Panc1 (cell line): ENCODE measurements around the gene RRP9. TPM values are rescaled to one million over a fixed set of nuclear protein-coding genes. Genes with fewer than 3 reads are reported as not detected.

Source experiments
- ATAC-seq: fragments of 200-7000 bp; cut with Tn5 transposase; 2 replicates; pipeline ENCODE4 v1.9.1; 2020; ENCODE audit warnings: mild to moderate bottlenecking, moderate library complexity
- BruUV-seq: library from RNA; stranded (reverse); fragments of 400-500 nt; replicated peaks from 2 replicates; lab custom pipeline; 2021; lab: Mats Ljungman, UMichigan
- CTCF ChIA-PET: fragments of 300-600 bp; sonication (Branson Sonifier 250); formaldehyde crosslinking; loops from one replicate; lab custom pipeline; 2022; ENCODE audit warnings: antibody characterized with exemption; lab: Charles Lee
- POLR2A ChIA-PET: fragments of 300-600 bp; sonication (Branson Sonifier 250); formaldehyde crosslinking; loops from one replicate; lab custom pipeline; 2022; ENCODE audit warnings: antibody characterized with exemption; lab: Charles Lee
- DNase-seq: peaks from one replicate; pipeline ENCODE4 v3.0.0-alpha.2; 2010; ENCODE audit warnings: low read depth, low spot score
- H3K27ac ChIP-seq: 2 replicates; pipeline ENCODE4 v1.5.1; 2011; ENCODE audit warnings: mild to moderate bottlenecking, low read length, inconsistent platforms
- H3K27me3 ChIP-seq: fragments of 200-500 bp; sonication (Bioruptor generic); 2 replicates; pipeline ENCODE4 v1.6.0; 2014; ENCODE audit warnings: low read length, inconsistent platforms; ENCODE audit not compliant: control insufficient read depth, insufficient read depth
- H3K36me3 ChIP-seq: fragments of 200-500 bp; sonication (Bioruptor generic); 2 replicates; pipeline ENCODE4 v1.5.1; 2014; ENCODE audit warnings: inconsistent platforms, mild to moderate bottlenecking, low read length, moderate library complexity; ENCODE audit not compliant: control insufficient read depth, insufficient read depth
- H3K4me1 ChIP-seq: 2 replicates; pipeline ENCODE4 v1.5.1; 2011; ENCODE audit warnings: inconsistent platforms, mild to moderate bottlenecking, low read length, moderate library complexity; ENCODE audit not compliant: control insufficient read depth, insufficient read depth
- H3K4me3 ChIP-seq, 2 experiments: 2 replicates each; pipeline ENCODE4 v1.5.1; 2011 to 2012; ENCODE audit warnings: low read depth in 2 of 2, low read length in 2 of 2, mild to moderate bottlenecking in 2 of 2, inconsistent platforms in 1 of 2, moderate library complexity in 1 of 2
- H3K9me3 ChIP-seq: fragments of 200-500 bp; sonication (Bioruptor generic); 2 replicates; pipeline ENCODE4 v1.5.1; 2014; ENCODE audit warnings: low read depth, mild to moderate bottlenecking, inconsistent platforms, low read length, moderate library complexity; ENCODE audit not compliant: control insufficient read depth, insufficient read depth
- POLR2AphosphoS5 ChIP-seq: IDR thresholded peaks from 2 replicates; pipeline ENCODE4 v1.6.1; 2012; ENCODE audit warnings: mild to moderate bottlenecking, low read depth, low read length, moderate library complexity
- SIN3A ChIP-seq: IDR thresholded peaks from 2 replicates; pipeline ENCODE4 v1.6.1; 2012; ENCODE audit warnings: low read depth, mild to moderate bottlenecking, low read length, moderate library complexity, borderline replicate concordance; ENCODE audit not compliant: insufficient read depth
- TCF7L2 ChIP-seq: IDR thresholded peaks from 2 replicates; pipeline ENCODE4 v1.6.1; 2011; ENCODE audit warnings: mild to moderate bottlenecking, low read depth, low read length, inconsistent platforms
- in situ Hi-C: cut with HindIII; loops from 2 replicates; pipeline ENCODE4 v1.10.0; 2016; ENCODE audit warnings: low sequenced_read_pairs, low pct_unique_long_range_greater_than_20kb
- intact Hi-C: fragments of 100-400 bp; cut with micrococcal nuclease; formaldehyde crosslinking; loops from one replicate; pipeline ENCODE4 v1.10.0; 2022; ENCODE audit not compliant: unreplicated experiment
- total RNA-seq: library from RNA; stranded (reverse); gene quantifications from one replicate; pipeline ENCODE4 v1.2.1, GENCODE V29; 2021; ENCODE audit not compliant: unreplicated experiment
- TF ChIP-seq, protein P1 (sequence below): fragments of 450-650 bp; IDR thresholded peaks from 2 replicates; pipeline ENCODE4 v1.5.1; 2017; ENCODE audit warnings: mild to moderate bottlenecking
- TF ChIP-seq, protein P2 (sequence below), 2 experiments: IDR thresholded peaks; 2 replicates each; pipeline ENCODE4 v1.6.1; 2011 to 2012; ENCODE audit warnings: low read depth in 2 of 2, control low read depth in 1 of 2, low read length in 1 of 2, mild to moderate bottlenecking in 1 of 2, moderate library complexity in 1 of 2; ENCODE audit not compliant: insufficient read depth in 1 of 2

The RRP9 gene
- total RNA-seq, 1 experiment from 2014 or later: 54.5 TPM

DNA sequence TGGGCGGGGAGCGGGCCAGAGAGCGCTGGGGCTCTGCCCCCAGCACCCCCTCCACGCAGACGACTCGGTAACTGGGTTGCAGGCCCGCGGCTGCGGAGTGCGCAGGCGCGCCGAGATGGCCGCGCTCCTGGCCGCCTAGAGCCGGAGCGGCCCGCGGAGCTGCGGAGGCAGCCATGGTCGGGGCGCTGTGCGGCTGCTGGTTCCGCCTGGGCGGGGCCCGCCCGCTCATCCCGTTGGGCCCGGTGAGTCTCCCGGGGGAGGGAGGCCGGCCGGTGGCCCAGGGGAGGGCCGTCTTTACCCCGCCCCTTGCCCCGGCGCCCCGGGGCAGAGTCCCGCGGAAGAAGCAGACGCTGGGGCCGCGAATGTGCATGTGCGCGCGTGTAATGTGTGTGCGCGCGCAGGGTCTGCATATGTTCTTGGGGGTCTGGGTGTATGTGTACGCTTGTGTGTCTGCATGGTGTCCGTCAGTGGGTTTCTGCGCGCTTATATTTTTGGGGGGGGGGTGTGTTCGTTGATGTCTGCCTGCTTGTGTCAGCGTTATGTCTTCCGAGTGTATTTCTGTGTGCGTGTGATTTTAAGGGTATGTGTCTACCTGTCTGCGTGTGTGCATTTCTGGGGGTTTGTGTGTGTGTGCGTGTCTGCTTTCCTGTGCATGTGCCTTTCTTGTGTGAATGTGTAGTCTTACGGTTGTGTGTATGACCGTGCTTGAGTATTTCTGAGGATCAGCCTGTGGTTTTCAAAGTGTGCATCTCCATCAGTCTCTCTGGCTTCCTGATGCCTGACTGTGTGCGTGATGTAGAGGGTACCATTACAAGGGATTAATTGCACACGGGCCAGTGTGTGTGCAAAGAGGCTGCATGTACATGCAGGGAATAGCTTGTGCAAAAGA, 33.5 kb upstream of the RRP9 start, which contains the start of gene ABHD14A:
TSS of gene ABHD14A (plus strand) at position 102 of the 889 bp plus-strand sequence. CDS start at position 174, 72 bp downstream.
- peaks cover 19% of the 10 kb centered on the region for H3K4me1 ChIP-seq
- TF ChIP-seq POLR2AphosphoS5 (peak; percentile 42; the same call in 1 of the 2 replicates), SIN3A (no peak)
- no peak for DNase-seq
- CTCF ChIA-PET: no interaction called here
- H3K4me3 ChIP-seq: peak within 1 kb of the TSS; percentile 76 to 79
- in situ Hi-C loops: no loop called here
- POLR2A ChIA-PET: no interaction called here
- no TSS peak for BruUV-seq
- no peaks in the 10 kb centered on the region for H3K9me3 ChIP-seq
- H3K27ac ChIP-seq: peak within 1 kb of the TSS; percentile 91
- no peaks in the 10 kb centered on the region for H3K27me3 ChIP-seq
- intact Hi-C loops: loop anchor here (2.0 kb wide), 1 partner anchor 32 kb away; the partner anchor contains the start of gene PARP3
- no peaks in the 10 kb centered on the region; the same call in 1 of the 2 replicates for H3K36me3 ChIP-seq
- peak; percentile 73 for ATAC-seq

DNA sequence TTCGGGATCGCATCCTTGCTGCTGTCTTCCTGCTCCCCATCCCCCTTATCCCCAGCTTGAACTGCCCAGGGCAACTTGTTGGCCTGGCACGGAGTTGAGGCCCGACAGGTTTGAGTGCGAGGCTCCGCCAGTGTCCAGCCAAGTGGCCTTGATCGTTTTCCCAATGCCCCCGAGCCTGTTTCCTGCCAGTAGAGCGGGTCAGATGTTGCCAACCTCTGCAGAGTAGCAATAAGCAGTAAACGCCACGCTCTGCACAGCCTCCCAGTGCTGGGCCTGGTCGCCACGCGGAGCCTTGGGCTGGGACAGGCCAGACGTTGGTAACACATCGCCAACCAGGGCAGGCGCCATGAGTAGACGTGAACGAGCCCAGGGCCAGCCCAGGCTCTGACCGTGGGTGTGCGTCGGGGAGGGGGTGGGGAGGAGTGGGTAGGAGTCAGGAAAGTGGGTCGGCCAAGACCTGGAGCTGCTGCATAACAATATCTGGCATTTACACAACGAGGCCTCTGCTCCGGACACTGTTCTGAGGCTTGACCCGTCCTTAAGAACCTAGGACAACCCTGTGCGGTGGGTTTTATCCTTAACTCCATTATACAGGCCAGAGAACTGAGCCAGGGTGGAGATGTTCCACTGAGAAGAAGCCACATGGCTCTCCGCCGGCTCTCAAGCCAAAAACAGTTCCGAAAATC, 32.7 kb upstream of the RRP9 start:
- no TSS peak for BruUV-seq
- in situ Hi-C loops: no loop called here
- H3K27ac ChIP-seq: peak overlapping the region; percentile 91
- peak; percentile 47 for ATAC-seq
- H3K4me3 ChIP-seq: peak overlapping the region; percentile 76 to 79
- H3K27me3 ChIP-seq: no peaks in the 10 kb centered on the region
- ChIA-PET POLR2A (no interaction called here), CTCF (interaction anchor here (1.3 to 1.7 kb wide), 3 partner anchors 8 to 33 kb away, joined by 7 to 9 read pairs (median 8); partner anchors contain the start of genes ACY1 and RRP9)
- DNase-seq: no peak
- H3K9me3 ChIP-seq: no peaks in the 10 kb centered on the region
- TF ChIP-seq, protein P1, sequence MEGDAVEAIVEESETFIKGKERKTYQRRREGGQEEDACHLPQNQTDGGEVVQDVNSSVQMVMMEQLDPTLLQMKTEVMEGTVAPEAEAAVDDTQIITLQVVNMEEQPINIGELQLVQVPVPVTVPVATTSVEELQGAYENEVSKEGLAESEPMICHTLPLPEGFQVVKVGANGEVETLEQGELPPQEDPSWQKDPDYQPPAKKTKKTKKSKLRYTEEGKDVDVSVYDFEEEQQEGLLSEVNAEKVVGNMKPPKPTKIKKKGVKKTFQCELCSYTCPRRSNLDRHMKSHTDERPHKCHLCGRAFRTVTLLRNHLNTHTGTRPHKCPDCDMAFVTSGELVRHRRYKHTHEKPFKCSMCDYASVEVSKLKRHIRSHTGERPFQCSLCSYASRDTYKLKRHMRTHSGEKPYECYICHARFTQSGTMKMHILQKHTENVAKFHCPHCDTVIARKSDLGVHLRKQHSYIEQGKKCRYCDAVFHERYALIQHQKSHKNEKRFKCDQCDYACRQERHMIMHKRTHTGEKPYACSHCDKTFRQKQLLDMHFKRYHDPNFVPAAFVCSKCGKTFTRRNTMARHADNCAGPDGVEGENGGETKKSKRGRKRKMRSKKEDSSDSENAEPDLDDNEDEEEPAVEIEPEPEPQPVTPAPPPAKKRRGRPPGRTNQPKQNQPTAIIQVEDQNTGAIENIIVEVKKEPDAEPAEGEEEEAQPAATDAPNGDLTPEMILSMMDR: peak; percentile 66
- no peak for TF ChIP-seq TCF7L2
- intact Hi-C loops: loop anchor here (2.0 kb wide), 1 partner anchor 32 kb away; the partner anchor contains the start of gene PARP3
- peaks cover 19% of the 10 kb centered on the region for H3K4me1 ChIP-seq
- H3K36me3 ChIP-seq: no peaks in the 10 kb centered on the region; the same call in 1 of the 2 replicates

DNA sequence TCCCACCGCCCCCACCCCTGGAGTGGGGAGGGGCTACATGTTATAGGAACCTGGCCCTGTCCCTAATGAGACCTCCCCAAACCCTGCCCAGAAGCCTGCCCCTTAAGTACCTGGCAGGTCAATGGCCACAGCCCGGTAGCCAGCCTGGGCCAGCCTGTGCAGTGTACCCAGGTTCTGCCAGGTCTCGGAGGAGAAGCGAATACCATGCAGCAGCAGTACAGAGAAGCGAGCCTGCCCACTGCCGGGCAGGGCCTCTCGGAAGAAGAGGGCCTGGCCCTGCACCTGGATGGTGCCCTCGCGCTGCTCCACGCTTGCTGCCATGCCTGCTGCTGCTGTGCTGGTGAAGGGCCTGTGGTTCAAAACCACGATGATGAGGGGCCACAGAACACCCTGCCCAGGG, 29.6 kb upstream of the RRP9 start:
- TF ChIP-seq POLR2AphosphoS5 (no peak), SIN3A (no peak), TCF7L2 (no peak)
- TF ChIP-seq, protein P1: no peak
- TF ChIP-seq, protein P2, sequence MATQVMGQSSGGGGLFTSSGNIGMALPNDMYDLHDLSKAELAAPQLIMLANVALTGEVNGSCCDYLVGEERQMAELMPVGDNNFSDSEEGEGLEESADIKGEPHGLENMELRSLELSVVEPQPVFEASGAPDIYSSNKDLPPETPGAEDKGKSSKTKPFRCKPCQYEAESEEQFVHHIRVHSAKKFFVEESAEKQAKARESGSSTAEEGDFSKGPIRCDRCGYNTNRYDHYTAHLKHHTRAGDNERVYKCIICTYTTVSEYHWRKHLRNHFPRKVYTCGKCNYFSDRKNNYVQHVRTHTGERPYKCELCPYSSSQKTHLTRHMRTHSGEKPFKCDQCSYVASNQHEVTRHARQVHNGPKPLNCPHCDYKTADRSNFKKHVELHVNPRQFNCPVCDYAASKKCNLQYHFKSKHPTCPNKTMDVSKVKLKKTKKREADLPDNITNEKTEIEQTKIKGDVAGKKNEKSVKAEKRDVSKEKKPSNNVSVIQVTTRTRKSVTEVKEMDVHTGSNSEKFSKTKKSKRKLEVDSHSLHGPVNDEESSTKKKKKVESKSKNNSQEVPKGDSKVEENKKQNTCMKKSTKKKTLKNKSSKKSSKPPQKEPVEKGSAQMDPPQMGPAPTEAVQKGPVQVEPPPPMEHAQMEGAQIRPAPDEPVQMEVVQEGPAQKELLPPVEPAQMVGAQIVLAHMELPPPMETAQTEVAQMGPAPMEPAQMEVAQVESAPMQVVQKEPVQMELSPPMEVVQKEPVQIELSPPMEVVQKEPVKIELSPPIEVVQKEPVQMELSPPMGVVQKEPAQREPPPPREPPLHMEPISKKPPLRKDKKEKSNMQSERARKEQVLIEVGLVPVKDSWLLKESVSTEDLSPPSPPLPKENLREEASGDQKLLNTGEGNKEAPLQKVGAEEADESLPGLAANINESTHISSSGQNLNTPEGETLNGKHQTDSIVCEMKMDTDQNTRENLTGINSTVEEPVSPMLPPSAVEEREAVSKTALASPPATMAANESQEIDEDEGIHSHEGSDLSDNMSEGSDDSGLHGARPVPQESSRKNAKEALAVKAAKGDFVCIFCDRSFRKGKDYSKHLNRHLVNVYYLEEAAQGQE (IDR thresholded peaks at IDR 0.05; ENCODE audit: insufficient read depth in 1 of 2, low read depth in 2 of 2, low read length in 1 of 2): no peak
- intact Hi-C loops (no loop called here), in situ Hi-C loops (no loop called here)
- DNase-seq (no peak), ATAC-seq (no peak)
- Histone ChIP-seq H3K27me3 (no peaks in the 10 kb centered on the region), H3K36me3 (no peaks in the 10 kb centered on the region; the same call in 1 of the 2 replicates), H3K9me3 (no peaks in the 10 kb centered on the region), H3K4me3 (no peak overlapping the region), H3K4me1 (peaks cover 24% of the 10 kb centered on the region), H3K27ac (no peak overlapping the region)
- BruUV-seq: no TSS peak
- POLR2A ChIA-PET: no interaction called here
- CTCF ChIA-PET: no interaction called here
